Lower lobe of right lung (tissue), 2 donors: ENCODE results near the gene COL4A1. TPM values are rescaled to one million over a fixed set of nuclear protein-coding genes. Genes with fewer than 3 reads are reported as not detected.
A peak's percentile ranks its signal among the peaks of the same experiment; 100 is the strongest.

ENCODE experiments used
- ATAC-seq, 2 donors: fragments of 200-7000 bp; cut with Tn5 transposase; one replicate each; pipeline ENCODE4 v1.9.1; 2020 to 2022; ENCODE audit warnings: mild to moderate bottlenecking in 2 of 2, moderate library complexity in 2 of 2
- DNase-seq: peaks from one replicate; pipeline ENCODE4 v3.0.0-alpha.2; 2020
- H3K27ac ChIP-seq: fragments of 200-600 bp; one replicate; pipeline ENCODE4 v1.8.0; 2022
- H3K27me3 ChIP-seq: fragments of 200-600 bp; one replicate; pipeline ENCODE4 v1.8.0; 2022; ENCODE audit warnings: low read depth
- H3K36me3 ChIP-seq: fragments of 200-600 bp; one replicate; pipeline ENCODE4 v1.8.0; 2022; ENCODE audit warnings: mild to moderate bottlenecking
- H3K4me1 ChIP-seq: fragments of 200-600 bp; one replicate; pipeline ENCODE4 v1.8.0; 2022
- H3K4me3 ChIP-seq: fragments of 200-600 bp; one replicate; pipeline ENCODE4 v1.8.0; 2022; ENCODE audit warnings: mild to moderate bottlenecking
- H3K9me3 ChIP-seq: fragments of 200-600 bp; one replicate; pipeline ENCODE4 v1.8.0; 2022
- intact Hi-C: fragments of 100-400 bp; cut with DNase I; formaldehyde crosslinking; loops from one replicate; pipeline ENCODE4 v1.11.0; 2022
- total RNA-seq: library from RNA; stranded (reverse); fragmentation: NEBNext Ultra II Directional; extraction: Animal tissue kit (Norgen Biotek cat#: 25700); gene quantifications from one replicate; pipeline ENCODE4 v1.2.1, GENCODE V29; 2021
- TF ChIP-seq, protein P1 (sequence below): fragments of 200-600 bp; IDR thresholded peaks from one replicate; pipeline ENCODE4 v1.8.0; 2022; ENCODE audit warnings: antibody characterized with exemption, mild to moderate bottlenecking
- donor health status: DM: no; HTN: yes; CAD: no; lungs with severe emphysema.

The COL4A1 gene
- total RNA-seq, 1 donor from 2014 or later: 161 TPM

GRCh38 chr13:110140099-110140498 is 166.9 kb downstream of the COL4A1 start:
- DNase-seq (no peak), ATAC-seq (no peak)
- no peaks in the 10 kb centered on the region for H3K9me3 ChIP-seq
- H3K4me1 ChIP-seq: peaks cover 13% of the 10 kb centered on the region
- H3K27ac ChIP-seq: no peak overlapping the region
- no peak overlapping the region for H3K4me3 ChIP-seq
- no peaks in the 10 kb centered on the region for H3K27me3 ChIP-seq
- TF ChIP-seq, protein P1, sequence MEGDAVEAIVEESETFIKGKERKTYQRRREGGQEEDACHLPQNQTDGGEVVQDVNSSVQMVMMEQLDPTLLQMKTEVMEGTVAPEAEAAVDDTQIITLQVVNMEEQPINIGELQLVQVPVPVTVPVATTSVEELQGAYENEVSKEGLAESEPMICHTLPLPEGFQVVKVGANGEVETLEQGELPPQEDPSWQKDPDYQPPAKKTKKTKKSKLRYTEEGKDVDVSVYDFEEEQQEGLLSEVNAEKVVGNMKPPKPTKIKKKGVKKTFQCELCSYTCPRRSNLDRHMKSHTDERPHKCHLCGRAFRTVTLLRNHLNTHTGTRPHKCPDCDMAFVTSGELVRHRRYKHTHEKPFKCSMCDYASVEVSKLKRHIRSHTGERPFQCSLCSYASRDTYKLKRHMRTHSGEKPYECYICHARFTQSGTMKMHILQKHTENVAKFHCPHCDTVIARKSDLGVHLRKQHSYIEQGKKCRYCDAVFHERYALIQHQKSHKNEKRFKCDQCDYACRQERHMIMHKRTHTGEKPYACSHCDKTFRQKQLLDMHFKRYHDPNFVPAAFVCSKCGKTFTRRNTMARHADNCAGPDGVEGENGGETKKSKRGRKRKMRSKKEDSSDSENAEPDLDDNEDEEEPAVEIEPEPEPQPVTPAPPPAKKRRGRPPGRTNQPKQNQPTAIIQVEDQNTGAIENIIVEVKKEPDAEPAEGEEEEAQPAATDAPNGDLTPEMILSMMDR: no peak
- no peaks in the 10 kb centered on the region for H3K36me3 ChIP-seq
- intact Hi-C loops: no loop called here

DNA sequence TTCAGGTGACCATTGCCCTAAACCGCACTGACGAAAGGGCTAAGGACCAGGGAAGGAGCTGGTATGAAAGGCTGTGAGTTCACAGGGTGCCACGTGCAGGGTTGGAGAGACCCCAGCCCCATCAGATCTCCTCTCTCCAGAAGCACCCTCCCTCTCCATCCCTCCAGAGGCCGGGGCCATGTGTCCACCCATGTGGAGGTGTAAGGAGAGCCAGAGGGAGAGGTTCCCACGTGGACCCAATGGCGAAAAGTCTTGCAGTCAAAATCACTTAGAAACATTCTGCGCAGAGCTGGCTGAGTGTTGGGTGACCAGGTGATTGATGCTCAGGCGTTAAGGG is 168.3 kb downstream of the COL4A1 start:
- peak overlapping the region; percentile 69 for H3K4me3 ChIP-seq
- H3K27ac ChIP-seq: peak overlapping the region; percentile 75
- no peaks in the 10 kb centered on the region for H3K36me3 ChIP-seq
- DNase-seq: no peak
- intact Hi-C loops: no loop called here
- peaks cover 13% of the 10 kb centered on the region for H3K4me1 ChIP-seq
- H3K9me3 ChIP-seq: no peaks in the 10 kb centered on the region
- no peaks in the 10 kb centered on the region for H3K27me3 ChIP-seq
- ATAC-seq: no peak
- TF ChIP-seq, protein P1: no peak

DNA sequence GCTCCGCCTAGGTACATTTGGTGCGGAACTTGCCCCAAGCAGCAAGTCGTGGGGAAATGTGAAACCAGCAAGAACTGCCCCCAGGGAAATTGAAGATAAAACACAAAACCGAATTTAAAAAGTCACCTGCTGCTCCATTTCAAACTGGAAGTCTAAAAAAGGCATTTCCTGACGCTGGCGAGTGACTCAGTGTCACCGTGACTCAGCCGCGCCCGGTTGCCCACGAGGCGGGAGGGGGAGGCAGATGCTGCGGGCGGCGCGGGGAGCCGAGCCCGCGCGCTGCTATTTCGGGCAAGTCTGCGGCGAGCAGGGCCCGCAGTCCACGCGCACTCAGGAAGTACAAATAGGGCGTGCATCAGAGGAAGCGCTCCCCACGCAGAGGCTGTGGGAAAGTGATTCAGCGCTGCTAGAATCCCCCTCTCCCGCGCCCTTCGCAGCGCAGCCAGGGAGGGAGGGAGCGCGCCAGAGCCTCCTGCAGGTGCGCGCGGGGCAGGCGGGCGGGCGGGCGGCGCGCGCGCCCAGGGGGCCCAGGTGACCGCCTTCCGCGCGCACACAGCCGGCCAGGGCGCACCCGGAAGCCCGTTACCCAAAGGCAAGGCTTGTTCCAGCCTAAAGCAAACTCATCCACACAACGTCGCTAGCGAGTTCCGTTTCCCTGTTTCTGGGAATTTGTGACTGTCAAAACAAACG is 168.8 kb downstream of the COL4A1 start:
- intact Hi-C loops: no loop called here
- Histone ChIP-seq H3K9me3 (no peaks in the 10 kb centered on the region), H3K4me3 (peak overlapping the region; percentile 69), H3K27me3 (no peaks in the 10 kb centered on the region), H3K4me1 (peaks cover 13% of the 10 kb centered on the region), H3K36me3 (no peaks in the 10 kb centered on the region), H3K27ac (peak overlapping the region; percentile 75)
- TF ChIP-seq, protein P1: peak; percentile 23
- ATAC-seq (peak; percentile 90 to 91), DNase-seq (peak; percentile 80)

DNA sequence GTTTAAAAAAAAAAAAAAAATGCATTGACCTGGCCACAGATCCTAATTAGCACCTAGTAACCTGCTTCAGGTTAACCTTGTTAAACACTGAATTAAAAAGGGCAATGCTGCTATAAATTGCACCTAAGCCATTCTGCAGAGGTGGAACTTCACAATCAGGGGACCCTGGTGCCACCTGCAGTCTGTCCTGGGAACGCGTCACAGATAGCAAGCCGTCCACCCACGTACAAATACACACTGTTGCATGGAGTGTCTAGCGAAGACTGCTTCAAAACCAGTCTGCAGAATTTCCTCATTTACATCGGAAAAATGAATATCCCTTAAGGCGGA is 169.3 kb downstream of the COL4A1 start:
- peak overlapping the region; percentile 75 for H3K27ac ChIP-seq
- TF ChIP-seq, protein P1: peak; percentile 48
- peak overlapping the region; percentile 69 for H3K4me3 ChIP-seq
- H3K9me3 ChIP-seq: no peaks in the 10 kb centered on the region
- H3K36me3 ChIP-seq: no peaks in the 10 kb centered on the region
- H3K4me1 ChIP-seq: peaks cover 13% of the 10 kb centered on the region
- DNase-seq: peak; percentile 54
- H3K27me3 ChIP-seq: no peaks in the 10 kb centered on the region
- peak; percentile 79 to 83 for ATAC-seq
- intact Hi-C loops: no loop called here

GRCh38 chr13:110136660-110137585 is 170.0 kb downstream of the COL4A1 start:
- H3K4me3 ChIP-seq: no peak overlapping the region
- no peak for DNase-seq
- intact Hi-C loops: no loop called here
- H3K9me3 ChIP-seq: no peaks in the 10 kb centered on the region
- H3K27ac ChIP-seq: peak overlapping the region; percentile 75
- TF ChIP-seq, protein P1: no peak
- H3K4me1 ChIP-seq: peaks cover 13% of the 10 kb centered on the region
- no peaks in the 10 kb centered on the region for H3K36me3 ChIP-seq
- ATAC-seq: no peak
- H3K27me3 ChIP-seq: no peaks in the 10 kb centered on the region
